ENCODE results near the gene LRP1-AS.

DNA sequence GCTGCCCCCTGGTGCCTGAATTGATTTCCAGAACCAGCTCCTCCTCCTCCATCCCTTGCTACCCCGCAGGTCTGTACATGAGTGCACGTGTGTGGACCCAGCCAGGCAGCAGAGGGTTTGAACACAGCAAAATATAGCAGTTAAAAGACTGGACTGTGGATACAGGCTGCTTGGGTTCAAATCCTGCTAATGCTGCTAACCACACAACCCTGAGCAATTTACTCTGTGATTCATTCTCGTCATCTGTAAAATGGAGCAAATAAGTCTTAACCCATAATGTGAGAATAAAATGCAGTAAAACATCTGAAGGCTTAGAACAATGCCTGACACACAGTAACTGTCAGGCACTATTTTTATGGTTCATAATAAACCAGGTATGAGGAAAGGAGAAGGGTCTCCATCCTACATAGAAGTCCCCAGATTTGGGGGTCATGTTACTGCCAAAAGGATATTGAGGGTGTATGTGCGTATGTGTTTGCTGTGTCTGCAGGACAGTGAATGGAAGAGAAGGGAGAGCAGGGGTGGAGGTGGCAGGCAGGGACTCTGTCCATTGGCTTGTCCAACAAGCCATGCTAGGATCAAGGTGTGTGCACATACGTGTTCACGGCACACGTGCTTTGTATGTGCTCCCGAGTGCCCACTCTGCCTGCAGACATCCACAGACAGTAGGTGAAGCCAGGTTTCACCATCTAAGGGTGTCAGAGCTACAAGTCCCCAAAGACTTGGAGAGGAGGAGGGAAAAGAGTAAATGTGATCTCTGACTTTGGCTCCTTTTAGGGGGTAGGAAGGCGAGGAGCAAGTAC, 34.7 kb downstream of the LRP1-AS start:
- TF ChIP-seq, protein P1, sequence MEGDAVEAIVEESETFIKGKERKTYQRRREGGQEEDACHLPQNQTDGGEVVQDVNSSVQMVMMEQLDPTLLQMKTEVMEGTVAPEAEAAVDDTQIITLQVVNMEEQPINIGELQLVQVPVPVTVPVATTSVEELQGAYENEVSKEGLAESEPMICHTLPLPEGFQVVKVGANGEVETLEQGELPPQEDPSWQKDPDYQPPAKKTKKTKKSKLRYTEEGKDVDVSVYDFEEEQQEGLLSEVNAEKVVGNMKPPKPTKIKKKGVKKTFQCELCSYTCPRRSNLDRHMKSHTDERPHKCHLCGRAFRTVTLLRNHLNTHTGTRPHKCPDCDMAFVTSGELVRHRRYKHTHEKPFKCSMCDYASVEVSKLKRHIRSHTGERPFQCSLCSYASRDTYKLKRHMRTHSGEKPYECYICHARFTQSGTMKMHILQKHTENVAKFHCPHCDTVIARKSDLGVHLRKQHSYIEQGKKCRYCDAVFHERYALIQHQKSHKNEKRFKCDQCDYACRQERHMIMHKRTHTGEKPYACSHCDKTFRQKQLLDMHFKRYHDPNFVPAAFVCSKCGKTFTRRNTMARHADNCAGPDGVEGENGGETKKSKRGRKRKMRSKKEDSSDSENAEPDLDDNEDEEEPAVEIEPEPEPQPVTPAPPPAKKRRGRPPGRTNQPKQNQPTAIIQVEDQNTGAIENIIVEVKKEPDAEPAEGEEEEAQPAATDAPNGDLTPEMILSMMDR (IDR thresholded peaks at IDR 0.05) = peak in 1 of 4 experiments; percentile 82
- TF ChIP-seq POLR2A (IDR thresholded peaks at IDR 0.05) (no peak), EP300 (IDR thresholded peaks at IDR 0.05) (no peak), POLR2AphosphoS5 (IDR thresholded peaks at IDR 0.05) (no peak)

All from sigmoid colon (tissue), 4 donors.